HEK293 (cell line): ENCODE results near the gene ZNF181.

ENCODE experiments used
- CTCF ChIA-PET: fragments of 350-600 bp; formaldehyde crosslinking; extraction: SDS; loops from one replicate; lab custom pipeline; 2021; ENCODE audit warnings: antibody characterized with exemption; lab: Yijun Ruan, JAX
- POLR2A ChIA-PET: fragments of 300-600 bp; formaldehyde crosslinking; extraction: SDS; loops from one replicate; lab custom pipeline; 2020; ENCODE audit warnings: antibody characterized with exemption, inconsistent platforms; lab: Yijun Ruan, JAX
- H3K27ac ChIP-seq: fragments of 200-500 bp; sonication (Bioruptor generic); 2 replicates; pipeline ENCODE4 v1.5.1; 2014; ENCODE audit warnings: low read depth, low read length, control low read depth, inconsistent platforms; ENCODE audit errors: extremely low read depth
- H3K36me3 ChIP-seq, 2 experiments: fragments of 200-500 bp in 1 of 2; sonication (Bioruptor generic) in 1 of 2; 1 replicate in 1 of 2; 2 replicates in 1 of 2; pipeline ENCODE4 v1.5.1; 2014 to 2017; ENCODE audit warnings: inconsistent platforms in 2 of 2, low read length in 2 of 2; ENCODE audit not compliant: control insufficient read depth in 2 of 2, insufficient read depth in 1 of 2
- H3K4me1 ChIP-seq: fragments of 200-500 bp; sonication (Bioruptor generic); 2 replicates; pipeline ENCODE4 v1.5.1; 2014; ENCODE audit warnings: mild to moderate bottlenecking, low read length, inconsistent platforms; ENCODE audit not compliant: control insufficient read depth, insufficient read depth
- H3K4me3 ChIP-seq: 2 replicates; pipeline ENCODE4 v1.5.1; 2011; ENCODE audit warnings: low read depth, mild to moderate bottlenecking, control low read depth, low read length, moderate library complexity
- H3K9me3 ChIP-seq: fragments of 200-500 bp; sonication (Bioruptor generic); 2 replicates; pipeline ENCODE4 v1.5.1; 2014; ENCODE audit warnings: low read depth, low read length, inconsistent platforms; ENCODE audit not compliant: control insufficient read depth, insufficient read depth
- AEBP2 ChIP-seq: fragments of 450-650 bp; formaldehyde crosslinking; IDR thresholded peaks from 2 replicates; pipeline ENCODE4 v1.5.1; 2016; ENCODE audit warnings: missing biosample characterization, missing genetic modification characterization, borderline replicate concordance
- KLF16 ChIP-seq: fragments of 450-650 bp; formaldehyde crosslinking; IDR thresholded peaks from 2 replicates; pipeline ENCODE4 v1.5.1; 2017; ENCODE audit warnings: missing biosample characterization, missing genetic modification characterization
- REST ChIP-seq: fragments of 450-650 bp; formaldehyde crosslinking; IDR thresholded peaks from 2 replicates; pipeline ENCODE4 v1.5.1; 2016; ENCODE audit warnings: missing biosample characterization, missing genetic modification characterization
- ZNF148 ChIP-seq: fragments of 450-650 bp; formaldehyde crosslinking; IDR thresholded peaks from 2 replicates; pipeline ENCODE4 v1.5.0; 2017; ENCODE audit warnings: missing biosample characterization, missing genetic modification characterization, borderline replicate concordance
- ZNF202 ChIP-seq: fragments of 450-650 bp; formaldehyde crosslinking; IDR thresholded peaks from 2 replicates; pipeline ENCODE4 v1.5.1; 2016; ENCODE audit warnings: missing biosample characterization, missing genetic modification characterization, borderline replicate concordance
- ZNF341 ChIP-seq: fragments of 450-650 bp; formaldehyde crosslinking; IDR thresholded peaks from 2 replicates; pipeline ENCODE4; 2016; ENCODE audit warnings: low read depth, missing biosample characterization, missing genetic modification characterization
- ZNF350 ChIP-seq: fragments of 450-650 bp; formaldehyde crosslinking; IDR thresholded peaks from 2 replicates; pipeline ENCODE4 v1.5.0; 2017; ENCODE audit warnings: missing biosample characterization, mild to moderate bottlenecking, missing genetic modification characterization
- ZNF48 ChIP-seq: fragments of 450-650 bp; formaldehyde crosslinking; IDR thresholded peaks from 2 replicates; pipeline ENCODE4 v1.5.1; 2016; ENCODE audit warnings: missing biosample characterization, missing genetic modification characterization
- ZNF529 ChIP-seq: fragments of 450-650 bp; formaldehyde crosslinking; IDR thresholded peaks from 2 replicates; pipeline ENCODE4 v1.5.1; 2017; ENCODE audit warnings: missing genetic modification characterization, missing biosample characterization; ENCODE audit not compliant: insufficient replicate concordance
- ZNF623 ChIP-seq: fragments of 450-650 bp; formaldehyde crosslinking; IDR thresholded peaks from 2 replicates; pipeline ENCODE4 v1.5.1; 2016; ENCODE audit warnings: missing biosample characterization, missing genetic modification characterization
- TF ChIP-seq, protein P1 (sequence below): fragments of 450-650 bp; formaldehyde crosslinking; IDR thresholded peaks from 2 replicates; pipeline ENCODE4 v1.5.1; 2016; ENCODE audit warnings: missing biosample characterization, missing genetic modification characterization

The ZNF181 gene

GRCh38 chr19:34722353-34722752 is 11.7 kb upstream of the ZNF181 start:
- Histone ChIP-seq H3K4me1 (no peaks in the 10 kb centered on the region), H3K9me3 (peaks cover 8% of the 10 kb centered on the region), H3K4me3 (no peak overlapping the region), H3K36me3 (peaks cover 0 to 3% of the 10 kb centered on the region in 2 experiments; a peak in 1 of 3 replicates), H3K27ac (no peak overlapping the region)
- ChIA-PET POLR2A (interaction anchor here (0.6 kb wide), 1 partner anchor 44 kb away, joined by 4 read pairs; no protein-coding TSS in a partner anchor), CTCF (interaction anchor here (0.6 to 1.8 kb wide), 2 partner anchors 9 to 19 kb away, joined by 4 to 12 read pairs; no protein-coding TSS in a partner anchor)
- TF ChIP-seq KLF16 (tag by site-specific recombination): no peak
- 0 out of 2 replicates have a peak, but pooled peaks have one; percentile 12 for TF ChIP-seq ZNF341 (tag by site-specific recombination)

GRCh38 chr19:34725400-34725799 is 8.6 kb upstream of the ZNF181 start:
- CTCF ChIA-PET: interaction anchor here (0.6 to 3.9 kb wide), 4 partner anchors 9 to 87 kb away, joined by 3 to 35 read pairs (median 4); no protein-coding TSS in a partner anchor
- no peak for TF ChIP-seq ZNF48 (tag by site-specific recombination)
- no peak for TF ChIP-seq AEBP2 (tag by site-specific recombination)
- TF ChIP-seq ZNF202: no peak
- no peak for TF ChIP-seq ZNF623
- TF ChIP-seq, protein P1, sequence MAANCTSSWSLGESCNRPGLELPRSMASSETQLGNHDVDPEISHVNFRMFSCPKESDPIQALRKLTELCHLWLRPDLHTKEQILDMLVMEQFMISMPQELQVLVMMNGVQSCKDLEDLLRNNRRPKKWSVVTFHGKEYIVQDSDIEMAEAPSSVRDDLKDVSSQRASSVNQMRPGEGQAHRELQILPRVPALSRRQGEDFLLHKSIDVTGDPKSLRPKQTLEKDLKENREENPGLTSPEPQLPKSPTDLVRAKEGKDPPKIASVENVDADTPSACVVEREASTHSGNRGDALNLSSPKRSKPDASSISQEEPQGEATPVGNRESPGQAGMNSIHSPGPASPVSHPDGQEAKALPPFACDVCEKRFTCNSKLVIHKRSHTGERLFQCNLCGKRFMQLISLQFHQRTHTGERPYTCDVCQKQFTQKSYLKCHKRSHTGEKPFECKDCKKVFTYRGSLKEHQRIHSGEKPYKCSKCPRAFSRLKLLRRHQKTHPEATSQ (tag by site-specific recombination): no peak
- Histone ChIP-seq H3K9me3 (no peaks in the 10 kb centered on the region; the same call in 1 of the 2 replicates), H3K4me3 (no peak overlapping the region), H3K4me1 (no peaks in the 10 kb centered on the region), H3K36me3 (no peaks in the 10 kb centered on the region), H3K27ac (no peak overlapping the region)
- POLR2A ChIA-PET: no interaction called here

GRCh38 chr19:34731019-34731829 is 2.8 kb upstream of the ZNF181 start:
- Histone ChIP-seq H3K4me1 (peaks cover 14% of the 10 kb centered on the region), H3K27ac (no peak overlapping the region), H3K4me3 (no peak overlapping the region), H3K9me3 (no peaks in the 10 kb centered on the region; the same call in 1 of the 2 replicates), H3K36me3 (peaks cover 9 to 10% of the 10 kb centered on the region in 2 experiments)
- ChIA-PET POLR2A (interaction anchor here (1.3 kb wide), 1 partner anchor 54 kb away, joined by 4 read pairs; the partner anchor contains the start of genes SCGB2B2 and ZNF302), CTCF (interaction anchor here (0.6 to 0.7 kb wide), 4 partner anchors 30 to 646 kb away, joined by 3 read pairs; no protein-coding TSS in a partner anchor)
- TF ChIP-seq ZNF529 (tag by site-specific recombination): no peak
- TF ChIP-seq REST (tag by site-specific recombination): peak; percentile 91
- no peak for TF ChIP-seq ZNF350
- TF ChIP-seq ZNF148 (tag by site-specific recombination): 0 out of 2 replicates have a peak, but pooled peaks have one; percentile 9
